Body of pancreas (tissue), 4 donors: ENCODE measurements around the gene UBAC1.

Source experiments
- CTCF ChIP-seq, 7 experiments: fragments of 450-650 bp in 4 of 7; fragments of 200-600 bp in 3 of 7; sonication (generic) in 3 of 7; IDR thresholded peaks; one replicate each; pipeline ENCODE4 v1.5.1; 2016 to 2019; ENCODE audit warnings: antibody characterized with exemption in 7 of 7
- POLR2A ChIP-seq, 3 donors: fragments of 450-650 bp; IDR thresholded peaks; one replicate each; pipeline ENCODE4 v1.6.1; 2016; ENCODE audit warnings: antibody characterized with exemption in 3 of 3, mild to moderate bottlenecking in 2 of 3

- TF ChIP-seq CTCF (IDR thresholded peaks at IDR 0.05) (no peak), POLR2A (IDR thresholded peaks at IDR 0.05) (no peak)
Observed at GRCh38 chr9:135946392-135946994, 14.7 kb downstream of the UBAC1 start.
